AG10803 (cell line): ENCODE measurements around the gene SARNP.

Source experiments
- DNase-seq: peaks from one replicate; pipeline ENCODE4 v3.0.0; 2010; ENCODE audit warnings: low read depth
- H3K4me3 ChIP-seq: 2 replicates; pipeline ENCODE4 v1.5.1; 2011; ENCODE audit warnings: mild to moderate bottlenecking, low read length, control low read depth
- TF ChIP-seq, protein P1 (sequence below): conservative IDR thresholded peaks from 2 replicates; pipeline ENCODE4 v1.5.1; 2011; ENCODE audit warnings: mild to moderate bottlenecking, low read length, control low read depth, inconsistent platforms

The SARNP gene

GRCh38 chr12:55713721-55714120, 103.8 kb downstream of the SARNP start:
- H3K4me3 ChIP-seq, result no peak overlapping the region
- TF ChIP-seq, protein P1, sequence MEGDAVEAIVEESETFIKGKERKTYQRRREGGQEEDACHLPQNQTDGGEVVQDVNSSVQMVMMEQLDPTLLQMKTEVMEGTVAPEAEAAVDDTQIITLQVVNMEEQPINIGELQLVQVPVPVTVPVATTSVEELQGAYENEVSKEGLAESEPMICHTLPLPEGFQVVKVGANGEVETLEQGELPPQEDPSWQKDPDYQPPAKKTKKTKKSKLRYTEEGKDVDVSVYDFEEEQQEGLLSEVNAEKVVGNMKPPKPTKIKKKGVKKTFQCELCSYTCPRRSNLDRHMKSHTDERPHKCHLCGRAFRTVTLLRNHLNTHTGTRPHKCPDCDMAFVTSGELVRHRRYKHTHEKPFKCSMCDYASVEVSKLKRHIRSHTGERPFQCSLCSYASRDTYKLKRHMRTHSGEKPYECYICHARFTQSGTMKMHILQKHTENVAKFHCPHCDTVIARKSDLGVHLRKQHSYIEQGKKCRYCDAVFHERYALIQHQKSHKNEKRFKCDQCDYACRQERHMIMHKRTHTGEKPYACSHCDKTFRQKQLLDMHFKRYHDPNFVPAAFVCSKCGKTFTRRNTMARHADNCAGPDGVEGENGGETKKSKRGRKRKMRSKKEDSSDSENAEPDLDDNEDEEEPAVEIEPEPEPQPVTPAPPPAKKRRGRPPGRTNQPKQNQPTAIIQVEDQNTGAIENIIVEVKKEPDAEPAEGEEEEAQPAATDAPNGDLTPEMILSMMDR, result no peak
- peak; percentile 90 for DNase-seq

- TF ChIP-seq, protein P1, result no peak
- no peak for DNase-seq
- no peak overlapping the region for H3K4me3 ChIP-seq
Measured at GRCh38 chr12:55712700-55713415, 104.7 kb downstream of the SARNP start.

- TF ChIP-seq, protein P1, result no peak
Measured at GRCh38 chr12:55711786-55712553, 105.6 kb downstream of the SARNP start.

DNA sequence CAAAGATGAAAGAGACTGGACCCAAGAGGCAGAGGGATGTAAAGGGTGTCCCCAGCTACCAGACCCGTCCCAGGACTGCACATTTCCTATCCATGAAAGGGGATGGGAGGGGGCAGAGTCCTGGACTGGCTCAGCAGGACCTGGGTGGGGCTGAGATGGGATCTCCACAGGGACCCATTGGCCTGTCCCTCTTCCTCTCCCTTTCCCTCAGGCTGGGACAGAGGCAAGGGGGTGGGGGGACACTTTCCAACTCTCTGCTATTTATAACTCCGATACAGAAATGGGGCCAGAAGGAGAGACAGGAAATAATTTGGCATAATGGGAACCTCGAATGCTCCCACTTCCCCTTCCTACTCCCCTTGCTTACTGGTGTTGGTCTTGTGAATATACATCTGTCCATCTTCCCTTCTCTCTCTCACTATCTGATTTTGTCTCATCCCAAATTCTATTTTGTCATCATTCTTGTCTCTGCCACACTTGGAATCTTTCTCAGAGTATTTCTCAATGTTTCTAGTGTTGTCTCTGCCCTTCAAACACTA, 108.8 kb downstream of the SARNP start:
- no peak overlapping the region for H3K4me3 ChIP-seq
- DNase-seq, result no peak
- TF ChIP-seq, protein P1, result no peak

More at GRCh38 chr12:55711786-55712553, 105.6 kb downstream of the SARNP start:
- no peak overlapping the region for H3K4me3 ChIP-seq
- no peak for DNase-seq

GRCh38 chr12:55707841-55708694, 109.5 kb downstream of the SARNP start, which contains the start of gene ITGA7:
TSS of gene ITGA7 (minus strand) at chr12:55707904. CDS start at chr12:55707682, 222 bp downstream.
- TF ChIP-seq, protein P1, result no peak
- no peak for DNase-seq
- H3K4me3 ChIP-seq, result peak within 1 kb of the TSS; percentile 62
